DOHH2 (cell line): ENCODE data around the gene NKPD1.

ENCODE experiments used
- H3F3A ChIP-seq: fragments of 200-600 bp; sonication (generic), shearing (Covaris generic); 2 replicates; pipeline ENCODE4 v1.6.0; 2016; ENCODE audit warnings: antibody characterized with exemption, mild to moderate bottlenecking; ENCODE audit not compliant: control insufficient read depth, insufficient read depth
- H3K27ac ChIP-seq: fragments of 200-600 bp; sonication (generic); 2 replicates; pipeline ENCODE4 v1.5.1; 2014; ENCODE audit warnings: low read depth, mild to moderate bottlenecking, low read length, moderate library complexity
- H3K27me3 ChIP-seq: fragments of 200-600 bp; sonication (generic); 2 replicates; pipeline ENCODE4 v1.6.1; 2014; ENCODE audit warnings: mild to moderate bottlenecking, low read length, mixed read lengths; ENCODE audit not compliant: control insufficient read depth
- H3K36me3 ChIP-seq: fragments of 200-600 bp; sonication (generic); 2 replicates; pipeline ENCODE4 v1.6.1; 2014; ENCODE audit warnings: mild to moderate bottlenecking, low read length, moderate library complexity, mixed read lengths; ENCODE audit not compliant: control insufficient read depth
- H3K4me1 ChIP-seq: fragments of 200-600 bp; sonication (generic); 2 replicates; pipeline ENCODE4 v1.6.1; 2014; ENCODE audit warnings: mild to moderate bottlenecking, low read length, mixed read lengths; ENCODE audit not compliant: control insufficient read depth
- H3K4me2 ChIP-seq: fragments of 200-600 bp; sonication (generic); 2 replicates; pipeline ENCODE4 v1.6.0; 2014; ENCODE audit warnings: mild to moderate bottlenecking, low read length, moderate library complexity
- H3K4me3 ChIP-seq: fragments of 200-600 bp; sonication (generic); 2 replicates; pipeline ENCODE4 v1.5.1; 2014; ENCODE audit warnings: mild to moderate bottlenecking, low read length, mixed read lengths
- H3K79me2 ChIP-seq: fragments of 200-600 bp; sonication (generic); 2 replicates; pipeline ENCODE4 v1.6.1; 2014; ENCODE audit warnings: mild to moderate bottlenecking, low read length, mixed read lengths; ENCODE audit not compliant: control insufficient read depth
- H3K9me2 ChIP-seq: fragments of 200-600 bp; sonication (generic); replicated peaks from 2 replicates; pipeline ENCODE4 v1.6.1; 2014; ENCODE audit warnings: mild to moderate bottlenecking, low read length, mixed read lengths; ENCODE audit not compliant: control insufficient read depth
- H3K9me3 ChIP-seq: fragments of 200-600 bp; sonication (generic); 2 replicates; pipeline ENCODE4 v1.6.1; 2014; ENCODE audit warnings: antibody characterized with exemption, low read length, mixed read lengths; ENCODE audit not compliant: control insufficient read depth, insufficient read depth
- H4K20me1 ChIP-seq: fragments of 200-600 bp; sonication (generic); 2 replicates; pipeline ENCODE4 v1.6.0; 2014; ENCODE audit warnings: low read depth, mild to moderate bottlenecking, antibody characterized with exemption, low read length, moderate library complexity; ENCODE audit not compliant: control insufficient read depth, insufficient read depth
- CTCF ChIP-seq: fragments of 200-600 bp; sonication (generic); IDR thresholded peaks from one replicate; pipeline ENCODE4 v1.5.1; 2014; ENCODE audit warnings: antibody characterized with exemption, mild to moderate bottlenecking, low read depth, low read length; ENCODE audit not compliant: poor library complexity, severe bottlenecking
- EZH2phosphoT487 ChIP-seq: fragments of 200-600 bp; sonication (generic); IDR thresholded peaks from 2 replicates; pipeline ENCODE4 v1.6.1; 2017; ENCODE audit warnings: borderline replicate concordance, mild to moderate bottlenecking, antibody characterized with exemption, low read length, moderate library complexity, mixed read lengths

NKPD1 gene

GRCh38 chr19:45160870-45161737 is at the start of gene NKPD1:
Gene NKPD1, minus strand, starts transcription at chr19:45160982. Its CDS starts 832 bp downstream, at chr19:45160150.
- H3K9me2 ChIP-seq: no peaks in the 10 kb centered on the region
- no peaks in the 10 kb centered on the region for H3K79me2 ChIP-seq
- peaks cover 16% of the 10 kb centered on the region for H3K27me3 ChIP-seq
- H3K4me2 ChIP-seq: no peak within 1 kb of the TSS
- H3F3A ChIP-seq: no peaks in the 10 kb centered on the region
- no peak within 1 kb of the TSS for H3K27ac ChIP-seq
- no peak for TF ChIP-seq CTCF
- TF ChIP-seq EZH2phosphoT487: no peak
- H3K4me1 ChIP-seq: peaks cover 14% of the 10 kb centered on the region
- H4K20me1 ChIP-seq: no peaks in the 10 kb centered on the region
- H3K4me3 ChIP-seq: no peak within 1 kb of the TSS
- no peaks in the 10 kb centered on the region for H3K36me3 ChIP-seq
- no peaks in the 10 kb centered on the region for H3K9me3 ChIP-seq

- Histone ChIP-seq H3K4me3 (no peak overlapping the region), H3K4me2 (no peak overlapping the region), H3K27me3 (peaks cover under 1% of the 10 kb centered on the region; the same call in 1 of the 2 replicates), H3F3A (no peaks in the 10 kb centered on the region), H3K36me3 (no peaks in the 10 kb centered on the region), H3K9me2 (no peaks in the 10 kb centered on the region), H3K4me1 (no peaks in the 10 kb centered on the region), H3K9me3 (no peaks in the 10 kb centered on the region), H3K79me2 (no peaks in the 10 kb centered on the region), H4K20me1 (no peaks in the 10 kb centered on the region), H3K27ac (no peak overlapping the region)
- TF ChIP-seq EZH2phosphoT487 (no peak), CTCF (no peak)
Observed at GRCh38 chr19:45206328-45206727, 45.5 kb upstream of the NKPD1 start.

GRCh38 chr19:45205810-45206209 is 45.0 kb upstream of the NKPD1 start:
- Histone ChIP-seq H3K4me1 (no peaks in the 10 kb centered on the region), H3K4me3 (no peak overlapping the region), H3K9me3 (no peaks in the 10 kb centered on the region), H3K36me3 (no peaks in the 10 kb centered on the region), H3K9me2 (no peaks in the 10 kb centered on the region), H4K20me1 (no peaks in the 10 kb centered on the region), H3K27me3 (no peaks in the 10 kb centered on the region), H3K27ac (no peak overlapping the region), H3K4me2 (no peak overlapping the region), H3F3A (no peaks in the 10 kb centered on the region), H3K79me2 (no peaks in the 10 kb centered on the region)
- TF ChIP-seq CTCF (no peak), EZH2phosphoT487 (no peak)
